NCI-H2196 (cell line): Measurements from ENCODE around the gene CELF2.

Source experiments
- DNase-seq: peaks from one replicate; lab custom pipeline; 2025; ENCODE audit not compliant: unreplicated experiment; lab: John Stamatoyannopoulos, UW

Gene CELF2

GRCh38 chr10:11290156-11290890 is 272.7 kb downstream of the CELF2 start:
- no peak for DNase-seq

- no peak for DNase-seq
These were observed 275.1 kb downstream of the CELF2 start for GRCh38 chr10:11292576-11293302.

GRCh38 chr10:11293332-11293731 is 275.7 kb downstream of the CELF2 start:
- DNase-seq, result no peak

- no peak for DNase-seq
These were observed 277.3 kb downstream of the CELF2 start for GRCh38 chr10:11294831-11295450.

GRCh38 chr10:11295492-11295891 is 277.8 kb downstream of the CELF2 start:
- no peak for DNase-seq

- no peak for DNase-seq
These were observed 279.5 kb downstream of the CELF2 start for GRCh38 chr10:11297136-11297535.

- DNase-seq, result no peak
These were observed 280.4 kb downstream of the CELF2 start for GRCh38 chr10:11298116-11298515.

GRCh38 chr10:11299125-11299524 is 281.5 kb downstream of the CELF2 start:
- DNase-seq, result no peak

- no peak for DNase-seq
These were observed 282.4 kb downstream of the CELF2 start for GRCh38 chr10:11300026-11300425.

- no peak for DNase-seq
These were observed 282.9 kb downstream of the CELF2 start for GRCh38 chr10:11300563-11300962.

- DNase-seq, result no peak
These were observed 284.0 kb downstream of the CELF2 start for GRCh38 chr10:11301571-11302111.

- no peak for DNase-seq
These were observed 284.5 kb downstream of the CELF2 start for GRCh38 chr10:11302181-11302580.

- DNase-seq, result no peak
These were observed 285.9 kb downstream of the CELF2 start for GRCh38 chr10:11303361-11304170.

- no peak for DNase-seq
These were observed 287.4 kb downstream of the CELF2 start for GRCh38 chr10:11304906-11305585.

GRCh38 chr10:11305825-11306593 is 288.3 kb downstream of the CELF2 start:
- no peak for DNase-seq

- no peak for DNase-seq
These were observed 289.3 kb downstream of the CELF2 start for GRCh38 chr10:11307004-11307403.

- no peak for DNase-seq
These were observed 290.3 kb downstream of the CELF2 start for GRCh38 chr10:11307937-11308336.

GRCh38 chr10:11311027-11311426 is 293.4 kb downstream of the CELF2 start:
- DNase-seq, result no peak

GRCh38 chr10:11313463-11313862 is 295.8 kb downstream of the CELF2 start:
- no peak for DNase-seq
